HepG2 (cell line): ENCODE measurements around the gene POLR3E. TPM values are rescaled to one million over a fixed set of nuclear protein-coding genes. Genes with fewer than 3 reads are reported as not detected.

Experiments
- CERS6 ChIP-seq: sonication (generic); formaldehyde crosslinking; IDR thresholded peaks from 2 replicates; pipeline ENCODE4 v1.5.0; 2020; ENCODE audit warnings: missing genetic modification reagents
- EEA1 ChIP-seq: sonication (generic); formaldehyde crosslinking; IDR thresholded peaks from 2 replicates; pipeline ENCODE4 v1.5.1; 2020; ENCODE audit warnings: mild to moderate bottlenecking, missing genetic modification reagents, borderline replicate concordance
- EHMT2 ChIP-seq: fragments of 200-600 bp; sonication (generic); IDR thresholded peaks from 2 replicates; pipeline ENCODE4 v1.7.0; 2017; ENCODE audit warnings: antibody characterized with exemption, low read depth, low read length, borderline replicate concordance
- ELF4 ChIP-seq: sonication (generic); formaldehyde crosslinking; IDR thresholded peaks from 2 replicates; pipeline ENCODE4 v1.5.0; 2020; ENCODE audit warnings: missing genetic modification reagents, mild to moderate bottlenecking, moderate library complexity, borderline replicate concordance
- FOSL2 ChIP-seq: sonication (generic); formaldehyde crosslinking; IDR thresholded peaks from 2 replicates; pipeline ENCODE4 v1.4.0; 2020; ENCODE audit warnings: missing genetic modification reagents
- GTF3A ChIP-seq: sonication (generic); formaldehyde crosslinking; conservative IDR thresholded peaks from 2 replicates; pipeline ENCODE4 v1.4.0; 2020; ENCODE audit warnings: mild to moderate bottlenecking, missing genetic modification reagents
- KLF6 ChIP-seq: IDR thresholded peaks from 2 replicates; pipeline ENCODE4 v1.8.0; 2016; ENCODE audit warnings: missing biosample characterization, missing genetic modification reagents
- LRRFIP1 ChIP-seq: sonication (generic); formaldehyde crosslinking; conservative IDR thresholded peaks from 2 replicates; pipeline ENCODE4 v1.4.0; 2020; ENCODE audit warnings: missing genetic modification reagents
- MEF2D ChIP-seq: sonication (generic); formaldehyde crosslinking; IDR thresholded peaks from 2 replicates; pipeline ENCODE4 v1.5.1; 2020; ENCODE audit warnings: mild to moderate bottlenecking, missing genetic modification reagents
- PITX1 ChIP-seq: sonication (generic); formaldehyde crosslinking; IDR thresholded peaks from 2 replicates; pipeline ENCODE4 v1.5.1; 2020; ENCODE audit warnings: mild to moderate bottlenecking, missing genetic modification reagents
- PRPF4 ChIP-seq: fragments of 200-400 bp; formaldehyde crosslinking; IDR thresholded peaks from 2 replicates; pipeline ENCODE4 v1.6.1; 2016; ENCODE audit warnings: low read length, low read depth; ENCODE audit not compliant: poor library complexity, severe bottlenecking
- RARG ChIP-seq: sonication (generic); formaldehyde crosslinking; IDR thresholded peaks from 2 replicates; pipeline ENCODE4 v1.4.0; 2020; ENCODE audit warnings: low read depth, mild to moderate bottlenecking, missing genetic modification reagents
- SMARCC2 ChIP-seq: fragments of 450-650 bp; IDR thresholded peaks from 2 replicates; pipeline ENCODE4 v1.6.1; 2017; ENCODE audit warnings: antibody characterized with exemption, mild to moderate bottlenecking
- TARDBP ChIP-seq: sonication (generic); formaldehyde crosslinking; IDR thresholded peaks from 2 replicates; pipeline ENCODE4 v1.8.0; 2022; ENCODE audit warnings: mild to moderate bottlenecking, missing genetic modification reagents
- TCF12 ChIP-seq, 2 experiments: fragments of 450-650 bp in 1 of 2; sonication (generic) in 1 of 2; formaldehyde crosslinking in 1 of 2; IDR thresholded peaks; 2 replicates each; pipeline versions ENCODE4 v1.6.1 to v1.8.0; 2017 to 2022; ENCODE audit warnings: antibody characterized with exemption in 1 of 2, mild to moderate bottlenecking in 1 of 2, missing genetic modification reagents in 1 of 2, moderate library complexity in 1 of 2
- ZNF10 ChIP-seq: sonication (generic); formaldehyde crosslinking; IDR thresholded peaks from 2 replicates; pipeline ENCODE4 v1.4.0; 2020; ENCODE audit warnings: mild to moderate bottlenecking, low read depth, missing genetic modification reagents, borderline replicate concordance
- ZNF251 ChIP-seq: sonication (generic); formaldehyde crosslinking; IDR thresholded peaks from 2 replicates; pipeline ENCODE4 v1.9.0; 2021; ENCODE audit warnings: mild to moderate bottlenecking, missing genetic modification reagents
- ZNF766 ChIP-seq: sonication (generic); formaldehyde crosslinking; IDR thresholded peaks from 2 replicates; pipeline ENCODE4 v1.5.0; 2020; ENCODE audit warnings: missing genetic modification reagents, borderline replicate concordance
- ZSCAN25 ChIP-seq: sonication (generic); formaldehyde crosslinking; IDR thresholded peaks from 2 replicates; pipeline ENCODE4 v1.8.0; 2022; ENCODE audit warnings: mild to moderate bottlenecking, missing genetic modification reagents
- polyA plus RNA-seq, 8 experiments: library from polyadenylated mRNA; depleted of rRNA in 3 of 8; stranded (reverse) in 7 of 8; unstranded in 1 of 8; fragments of >200 nt; fragmentation: Illumina TruSeq in 4 of 8; extraction: Trizol in 4 of 8; gene quantifications; 2 replicates each; pipeline versions ENCODE4 v1.2.1 to v1.2.3, GENCODE V29; 2011 to 2016; ENCODE audit warnings: low read depth in 4 of 8, missing spikeins in 1 of 8, mixed read lengths in 1 of 8; ENCODE audit not compliant: insufficient read depth in 1 of 8
- total RNA-seq, 5 experiments: library from RNA; depleted of rRNA; stranded (reverse); fragments of >200 nt; fragmentation: Illumina TruSeq; extraction: Trizol; gene quantifications; 2 replicates each; pipeline ENCODE4 v1.2.3, GENCODE V29; 2016; ENCODE audit warnings: low read depth in 1 of 5
- TF ChIP-seq, protein P1 (sequence below): IDR thresholded peaks from 2 replicates; pipeline ENCODE4 v1.6.1; 2016; ENCODE audit warnings: missing compliant biosample characterization, missing genetic modification reagents, borderline replicate concordance
- TF ChIP-seq, protein P2 (sequence below): sonication (generic); formaldehyde crosslinking; IDR thresholded peaks from 2 replicates; pipeline ENCODE4 v1.8.1; 2023; ENCODE audit warnings: mild to moderate bottlenecking, missing genetic modification reagents
- TF ChIP-seq, protein P3 (sequence below): sonication (generic); formaldehyde crosslinking; IDR thresholded peaks from 2 replicates; pipeline ENCODE4 v1.5.1; 2020; ENCODE audit warnings: missing genetic modification reagents, mild to moderate bottlenecking, borderline replicate concordance

Gene POLR3E
- total and polyA plus RNA-seq, 2 of the 13 experiments (the other 11 are each of a cell fraction or from before 2014, with no cell fraction given) = 135 to 262 TPM

DNA sequence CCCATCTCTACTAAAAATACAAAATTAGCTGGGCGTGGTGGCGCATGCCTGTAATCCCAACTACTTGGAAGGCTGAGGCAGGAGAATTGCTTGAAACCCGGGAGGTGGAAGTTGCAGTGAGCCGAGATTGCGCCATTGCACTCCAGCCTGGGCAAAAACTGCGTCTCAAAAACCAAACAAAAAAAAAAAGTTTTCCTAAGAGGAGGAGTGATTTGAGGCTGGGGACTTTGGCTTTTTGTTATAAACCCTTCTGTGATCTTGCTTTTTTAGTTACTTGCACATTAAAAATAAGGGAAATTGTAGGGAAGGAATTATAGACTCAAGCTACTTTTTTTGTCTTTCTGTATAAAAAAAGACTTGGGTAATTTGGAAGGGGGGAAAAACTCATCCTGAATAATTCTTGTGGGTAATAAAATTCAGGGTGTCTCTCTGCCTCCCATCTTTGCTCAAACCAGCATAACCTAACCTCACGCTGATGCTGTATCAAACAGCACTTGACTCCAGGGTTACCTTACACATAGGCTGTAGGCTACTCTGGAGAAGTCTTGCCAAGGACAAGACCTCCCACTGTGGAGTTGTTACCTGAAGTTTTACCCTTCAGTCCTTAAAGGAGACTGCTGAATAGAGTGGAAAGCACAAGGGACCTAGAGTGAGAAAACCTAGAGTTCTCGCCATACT is 78.9 kb downstream of the POLR3E start (continued):
- TF ChIP-seq FOSL2 (0 out of 2 replicates have a peak, but pooled peaks have one; percentile 6), PITX1 (no peak), RARG (no peak), ZSCAN25 (CRISPR knock-in tag) (peak; percentile 11; the same call in 1 of the 2 replicates), KLF6 (CRISPR knock-in tag) (no peak), LRRFIP1 (CRISPR knock-in tag) (no peak), GTF3A (CRISPR knock-in tag) (0 out of 2 replicates have a peak, but pooled peaks have one; percentile 15), EHMT2 (0 out of 2 replicates have a peak, but pooled peaks have one; percentile 54), SMARCC2 (peak; percentile 57; the same call in 1 of the 2 replicates), TARDBP (CRISPR knock-in tag) (0 out of 2 replicates have a peak, but pooled peaks have one; percentile 22), EEA1 (CRISPR knock-in tag) (no peak), ZNF251 (CRISPR knock-in tag) (no peak), TCF12 (IDR thresholded peaks at IDR 0.05) (no peak), TCF12 (CRISPR knock-in tag; IDR thresholded peaks at IDR 0.05) (0 out of 2 replicates have a peak, but pooled peaks have one; percentile 32), MEF2D (CRISPR knock-in tag) (peak; percentile 32; the same call in 1 of the 2 replicates), ELF4 (CRISPR knock-in tag) (0 out of 2 replicates have a peak, but pooled peaks have one; percentile 51), CERS6 (CRISPR knock-in tag) (no peak), ZNF10 (CRISPR knock-in tag) (no peak), ZNF766 (CRISPR knock-in tag) (no peak), PRPF4 (no peak)
- TF ChIP-seq, protein P1, sequence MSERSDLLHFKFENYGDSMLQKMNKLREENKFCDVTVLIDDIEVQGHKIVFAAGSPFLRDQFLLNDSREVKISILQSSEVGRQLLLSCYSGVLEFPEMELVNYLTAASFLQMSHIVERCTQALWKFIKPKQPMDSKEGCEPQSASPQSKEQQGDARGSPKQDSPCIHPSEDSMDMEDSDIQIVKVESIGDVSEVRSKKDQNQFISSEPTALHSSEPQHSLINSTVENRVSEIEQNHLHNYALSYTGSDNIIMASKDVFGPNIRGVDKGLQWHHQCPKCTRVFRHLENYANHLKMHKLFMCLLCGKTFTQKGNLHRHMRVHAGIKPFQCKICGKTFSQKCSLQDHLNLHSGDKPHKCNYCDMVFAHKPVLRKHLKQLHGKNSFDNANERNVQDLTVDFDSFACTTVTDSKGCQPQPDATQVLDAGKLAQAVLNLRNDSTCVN (CRISPR knock-in tag) = no peak
- TF ChIP-seq, protein P2, sequence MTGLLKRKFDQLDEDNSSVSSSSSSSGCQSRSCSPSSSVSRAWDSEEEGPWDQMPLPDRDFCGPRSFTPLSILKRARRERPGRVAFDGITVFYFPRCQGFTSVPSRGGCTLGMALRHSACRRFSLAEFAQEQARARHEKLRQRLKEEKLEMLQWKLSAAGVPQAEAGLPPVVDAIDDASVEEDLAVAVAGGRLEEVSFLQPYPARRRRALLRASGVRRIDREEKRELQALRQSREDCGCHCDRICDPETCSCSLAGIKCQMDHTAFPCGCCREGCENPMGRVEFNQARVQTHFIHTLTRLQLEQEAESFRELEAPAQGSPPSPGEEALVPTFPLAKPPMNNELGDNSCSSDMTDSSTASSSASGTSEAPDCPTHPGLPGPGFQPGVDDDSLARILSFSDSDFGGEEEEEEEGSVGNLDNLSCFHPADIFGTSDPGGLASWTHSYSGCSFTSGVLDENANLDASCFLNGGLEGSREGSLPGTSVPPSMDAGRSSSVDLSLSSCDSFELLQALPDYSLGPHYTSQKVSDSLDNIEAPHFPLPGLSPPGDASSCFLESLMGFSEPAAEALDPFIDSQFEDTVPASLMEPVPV (CRISPR knock-in tag) = peak; percentile 70; the same call in 1 of the 2 replicates
- TF ChIP-seq, protein P3, sequence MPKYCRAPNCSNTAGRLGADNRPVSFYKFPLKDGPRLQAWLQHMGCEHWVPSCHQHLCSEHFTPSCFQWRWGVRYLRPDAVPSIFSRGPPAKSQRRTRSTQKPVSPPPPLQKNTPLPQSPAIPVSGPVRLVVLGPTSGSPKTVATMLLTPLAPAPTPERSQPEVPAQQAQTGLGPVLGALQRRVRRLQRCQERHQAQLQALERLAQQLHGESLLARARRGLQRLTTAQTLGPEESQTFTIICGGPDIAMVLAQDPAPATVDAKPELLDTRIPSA (CRISPR knock-in tag) = no peak
